SK-N-SH treated with all-trans-retinoic acid at 6 μM for 48 hours (cell line): Measurements from ENCODE around the gene DNAL4.

Experiments used
- ATAC-seq: fragments of 200-7000 bp; cut with Tn5 transposase; 3 replicates; pipeline ENCODE4 v1.9.1; 2020; ENCODE audit warnings: mild to moderate bottlenecking, moderate library complexity
- ARNTL ChIP-seq: fragments of 450-650 bp; formaldehyde crosslinking; IDR thresholded peaks from 2 replicates; pipeline ENCODE4 v1.5.0; 2020; ENCODE audit warnings: low read depth, mild to moderate bottlenecking, moderate library complexity, borderline replicate concordance
- BACH2 ChIP-seq: fragments of 250-450 bp; sonication (Bioruptor Pico); IDR thresholded peaks from 2 replicates; pipeline ENCODE4 v1.9.0; 2021; ENCODE audit warnings: mild to moderate bottlenecking, borderline replicate concordance
- CSDC2 ChIP-seq: fragments of 250-450 bp; sonication (Bioruptor Pico); IDR thresholded peaks from 2 replicates; pipeline ENCODE4 v1.5.0; 2020; ENCODE audit warnings: mild to moderate bottlenecking, moderate library complexity
- ESRRG ChIP-seq: fragments of 250-450 bp; sonication (Bioruptor Pico); IDR thresholded peaks from 2 replicates; pipeline ENCODE4 v1.6.1; 2021; ENCODE audit warnings: mild to moderate bottlenecking
- GLIS3 ChIP-seq: fragments of 250-450 bp; sonication (Bioruptor Pico); IDR thresholded peaks from 2 replicates; pipeline ENCODE4 v1.5.0; 2020; ENCODE audit warnings: mild to moderate bottlenecking, moderate library complexity
- ISL1 ChIP-seq: fragments of 250-450 bp; sonication (Bioruptor Pico); IDR thresholded peaks from 2 replicates; pipeline ENCODE4 v2.1.2; 2022; ENCODE audit warnings: mild to moderate bottlenecking, moderate library complexity
- OSR1 ChIP-seq: fragments of 250-450 bp; sonication (Bioruptor Pico); IDR thresholded peaks from 2 replicates; pipeline ENCODE4 v1.8.0; 2022; ENCODE audit warnings: moderate library complexity, mild to moderate bottlenecking, inconsistent platforms
- PPARA ChIP-seq: fragments of 250-450 bp; sonication (Bioruptor Pico); IDR thresholded peaks from 2 replicates; pipeline ENCODE4 v1.5.0; 2020; ENCODE audit warnings: mild to moderate bottlenecking, borderline replicate concordance
- RARB ChIP-seq: fragments of 250-450 bp; sonication (Bioruptor Pico); IDR thresholded peaks from 2 replicates; pipeline ENCODE4 v1.8.0; 2021; ENCODE audit warnings: mild to moderate bottlenecking, moderate library complexity
- SNAI2 ChIP-seq: fragments of 250-450 bp; sonication (Bioruptor Pico); IDR thresholded peaks from 2 replicates; pipeline ENCODE4 v1.5.0; 2020; ENCODE audit warnings: mild to moderate bottlenecking, moderate library complexity
- TCF4 ChIP-seq: fragments of 250-450 bp; sonication (Bioruptor Pico); IDR thresholded peaks from 2 replicates; pipeline ENCODE4 v1.8.0; 2021; ENCODE audit warnings: mild to moderate bottlenecking, moderate library complexity, borderline replicate concordance
- TOX ChIP-seq: fragments of 250-450 bp; sonication (Bioruptor Pico); IDR thresholded peaks from 2 replicates; pipeline ENCODE4 v1.8.0; 2021; ENCODE audit warnings: mild to moderate bottlenecking, moderate library complexity, borderline replicate concordance
- ZC3H10 ChIP-seq: fragments of 250-450 bp; sonication (Bioruptor Pico); IDR thresholded peaks from 2 replicates; pipeline ENCODE4 v1.5.1; 2021; ENCODE audit warnings: mild to moderate bottlenecking, moderate library complexity
- ZFP3 ChIP-seq: fragments of 250-450 bp; sonication (Bioruptor Pico); IDR thresholded peaks from 2 replicates; pipeline ENCODE4 v1.5.0; 2020; ENCODE audit warnings: mild to moderate bottlenecking, moderate library complexity
- ZNF565 ChIP-seq: fragments of 450-650 bp; formaldehyde crosslinking; conservative IDR thresholded peaks from 2 replicates; pipeline ENCODE4 v1.5.0; 2020; ENCODE audit warnings: low read depth, mild to moderate bottlenecking, moderate library complexity
- ZNF70 ChIP-seq: fragments of 450-650 bp; formaldehyde crosslinking; IDR thresholded peaks from 2 replicates; pipeline ENCODE4 v1.5.0; 2020; ENCODE audit warnings: mild to moderate bottlenecking, moderate library complexity
- ZNF8 ChIP-seq: fragments of 450-650 bp; formaldehyde crosslinking; IDR thresholded peaks from 2 replicates; pipeline ENCODE4 v1.5.0; 2020; ENCODE audit warnings: mild to moderate bottlenecking, moderate library complexity
- TF ChIP-seq, protein P1 (sequence below): fragments of 250-450 bp; sonication (Bioruptor Pico); IDR thresholded peaks from 2 replicates; pipeline ENCODE4 v1.5.0; 2020; ENCODE audit warnings: mild to moderate bottlenecking, moderate library complexity
- TF ChIP-seq, protein P2 (sequence below): fragments of 250-450 bp; sonication (Bioruptor Pico); IDR thresholded peaks from 2 replicates; pipeline ENCODE4 v1.5.1; 2021; ENCODE audit warnings: mild to moderate bottlenecking, moderate library complexity
- TF ChIP-seq, protein P3 (sequence below): fragments of 250-450 bp; sonication (Bioruptor Pico); IDR thresholded peaks from 2 replicates; pipeline ENCODE4 v1.8.0; 2021; ENCODE audit warnings: low read depth, mild to moderate bottlenecking, moderate library complexity, borderline replicate concordance

DNAL4 gene

DNA sequence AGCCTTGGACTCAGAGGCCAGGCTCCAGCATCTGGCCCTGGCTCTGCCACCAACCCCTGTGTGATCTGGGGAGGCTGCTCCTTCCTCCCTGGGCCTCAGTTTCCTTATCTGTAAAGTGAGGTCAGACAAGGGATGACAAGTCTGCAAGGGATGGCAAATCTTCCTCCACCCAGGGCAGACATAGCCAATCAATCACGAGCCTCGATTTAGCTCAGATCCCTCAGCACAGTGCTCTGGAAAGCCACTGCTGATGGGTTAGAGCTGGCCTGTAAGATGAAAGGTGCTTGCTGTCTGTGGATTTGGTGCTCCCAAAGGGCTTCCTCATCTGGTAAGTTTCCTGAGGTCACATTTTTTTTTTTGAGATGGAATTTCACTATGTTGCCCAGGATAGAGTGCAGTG lies 29.7 kb upstream of the DNAL4 start:
- no peak for ATAC-seq
- TF ChIP-seq, protein P1, sequence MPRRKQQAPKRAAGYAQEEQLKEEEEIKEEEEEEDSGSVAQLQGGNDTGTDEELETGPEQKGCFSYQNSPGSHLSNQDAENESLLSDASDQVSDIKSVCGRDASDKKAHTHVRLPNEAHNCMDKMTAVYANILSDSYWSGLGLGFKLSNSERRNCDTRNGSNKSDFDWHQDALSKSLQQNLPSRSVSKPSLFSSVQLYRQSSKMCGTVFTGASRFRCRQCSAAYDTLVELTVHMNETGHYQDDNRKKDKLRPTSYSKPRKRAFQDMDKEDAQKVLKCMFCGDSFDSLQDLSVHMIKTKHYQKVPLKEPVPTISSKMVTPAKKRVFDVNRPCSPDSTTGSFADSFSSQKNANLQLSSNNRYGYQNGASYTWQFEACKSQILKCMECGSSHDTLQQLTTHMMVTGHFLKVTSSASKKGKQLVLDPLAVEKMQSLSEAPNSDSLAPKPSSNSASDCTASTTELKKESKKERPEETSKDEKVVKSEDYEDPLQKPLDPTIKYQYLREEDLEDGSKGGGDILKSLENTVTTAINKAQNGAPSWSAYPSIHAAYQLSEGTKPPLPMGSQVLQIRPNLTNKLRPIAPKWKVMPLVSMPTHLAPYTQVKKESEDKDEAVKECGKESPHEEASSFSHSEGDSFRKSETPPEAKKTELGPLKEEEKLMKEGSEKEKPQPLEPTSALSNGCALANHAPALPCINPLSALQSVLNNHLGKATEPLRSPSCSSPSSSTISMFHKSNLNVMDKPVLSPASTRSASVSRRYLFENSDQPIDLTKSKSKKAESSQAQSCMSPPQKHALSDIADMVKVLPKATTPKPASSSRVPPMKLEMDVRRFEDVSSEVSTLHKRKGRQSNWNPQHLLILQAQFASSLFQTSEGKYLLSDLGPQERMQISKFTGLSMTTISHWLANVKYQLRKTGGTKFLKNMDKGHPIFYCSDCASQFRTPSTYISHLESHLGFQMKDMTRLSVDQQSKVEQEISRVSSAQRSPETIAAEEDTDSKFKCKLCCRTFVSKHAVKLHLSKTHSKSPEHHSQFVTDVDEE = no peak
- TF ChIP-seq PPARA (CRISPR knock-in tag) (no peak), ZC3H10 (no peak), TOX (CRISPR knock-in tag) (no peak), BACH2 (CRISPR knock-in tag) (no peak), RARB (CRISPR knock-in tag) (no peak)
- TF ChIP-seq, all 23 proteins: peak for 0

DNA sequence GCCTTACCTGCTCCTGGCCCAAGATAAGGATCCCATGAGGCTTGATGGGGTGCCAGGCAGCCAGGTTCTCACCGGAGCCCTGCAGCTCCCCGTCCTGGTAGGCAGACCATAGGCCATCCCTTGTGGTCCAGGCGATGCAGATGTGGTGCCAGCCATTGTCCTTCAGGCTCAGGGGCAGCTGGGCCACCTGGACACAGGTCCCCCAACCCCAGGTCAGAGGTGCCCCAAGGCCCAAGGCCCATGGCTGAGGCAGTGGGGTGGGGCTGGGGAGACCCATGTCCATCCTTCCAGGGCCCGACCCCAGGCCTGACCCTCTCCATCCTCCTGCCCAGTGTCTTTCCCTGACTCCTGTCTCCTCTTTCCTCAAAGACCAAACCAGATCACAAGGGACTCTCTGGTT lies 29.1 kb upstream of the DNAL4 start:
- TF ChIP-seq PPARA (CRISPR knock-in tag) (no peak), BACH2 (CRISPR knock-in tag) (no peak), ISL1 (CRISPR knock-in tag) (no peak), SNAI2 (CRISPR knock-in tag) (no peak), ARNTL (no peak), ZFP3 (no peak), TOX (CRISPR knock-in tag) (no peak), OSR1 (CRISPR knock-in tag) (no peak), ZNF70 (no peak), ZC3H10 (no peak)

DNA sequence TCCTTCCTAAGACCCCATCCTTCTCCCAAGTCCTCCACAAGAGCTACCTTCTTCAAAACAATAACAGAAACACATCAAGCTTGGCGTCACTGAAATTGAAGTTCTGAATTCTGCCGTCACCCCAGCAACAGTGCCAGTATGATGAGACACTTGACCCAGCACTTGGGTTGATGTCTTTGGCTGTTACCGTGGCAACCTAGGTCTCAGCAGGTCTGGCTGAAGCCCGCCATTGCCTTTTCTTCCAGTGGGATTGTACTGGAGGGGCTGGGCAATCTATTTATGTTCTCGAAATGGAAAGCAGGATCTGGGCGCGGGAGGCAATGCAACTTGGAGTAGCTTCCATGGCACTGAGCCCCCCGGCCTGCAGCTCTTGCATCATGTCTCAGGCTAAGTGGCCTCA lies 26.1 kb upstream of the DNAL4 start:
- no peak for ATAC-seq
- TF ChIP-seq TOX (CRISPR knock-in tag) (no peak), ARNTL (no peak), CSDC2 (CRISPR knock-in tag) (no peak), ZNF8 (CRISPR knock-in tag) (no peak)
- TF ChIP-seq, protein P1 = no peak
- TF ChIP-seq, protein P2, sequence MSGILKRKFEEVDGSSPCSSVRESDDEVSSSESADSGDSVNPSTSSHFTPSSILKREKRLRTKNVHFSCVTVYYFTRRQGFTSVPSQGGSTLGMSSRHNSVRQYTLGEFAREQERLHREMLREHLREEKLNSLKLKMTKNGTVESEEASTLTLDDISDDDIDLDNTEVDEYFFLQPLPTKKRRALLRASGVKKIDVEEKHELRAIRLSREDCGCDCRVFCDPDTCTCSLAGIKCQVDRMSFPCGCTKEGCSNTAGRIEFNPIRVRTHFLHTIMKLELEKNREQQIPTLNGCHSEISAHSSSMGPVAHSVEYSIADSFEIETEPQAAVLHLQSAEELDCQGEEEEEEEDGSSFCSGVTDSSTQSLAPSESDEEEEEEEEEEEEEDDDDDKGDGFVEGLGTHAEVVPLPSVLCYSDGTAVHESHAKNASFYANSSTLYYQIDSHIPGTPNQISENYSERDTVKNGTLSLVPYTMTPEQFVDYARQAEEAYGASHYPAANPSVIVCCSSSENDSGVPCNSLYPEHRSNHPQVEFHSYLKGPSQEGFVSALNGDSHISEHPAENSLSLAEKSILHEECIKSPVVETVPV = no peak
- TF ChIP-seq, all 23 proteins: peak for 0

More for the DNA sequence above, 29.1 kb upstream of the DNAL4 start:
- no peak for ATAC-seq

DNA sequence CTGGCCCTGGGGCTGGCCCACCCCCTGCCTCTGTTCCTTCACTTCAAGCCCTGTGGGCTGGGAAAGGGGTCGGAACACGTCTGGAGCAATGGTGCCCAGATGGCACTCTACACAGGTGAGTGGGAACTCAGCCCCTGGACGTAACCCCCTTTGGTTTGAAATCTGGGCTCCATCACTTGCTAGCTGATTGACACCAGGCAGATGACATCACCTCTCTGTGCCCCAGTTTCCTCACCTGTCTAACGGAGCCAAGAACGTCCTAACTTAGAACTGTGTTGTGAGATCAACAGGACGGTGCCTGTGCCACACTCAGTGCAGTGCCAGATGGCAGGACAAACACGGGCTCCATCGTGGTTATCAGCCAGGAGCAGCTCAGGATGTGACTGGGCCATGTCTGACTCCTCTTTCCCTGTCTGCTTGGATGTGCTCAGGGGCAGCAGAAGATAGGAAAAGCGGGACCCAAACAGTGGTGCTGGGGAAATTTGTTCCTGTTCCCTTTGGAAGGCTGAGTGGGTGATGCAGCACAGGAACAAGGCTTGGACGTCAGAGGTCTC lies 25.5 kb upstream of the DNAL4 start:
- ATAC-seq = no peak
- TF ChIP-seq OSR1 (CRISPR knock-in tag) (no peak), GLIS3 (CRISPR knock-in tag) (no peak), ZFP3 (no peak), ZNF565 (CRISPR knock-in tag) (no peak)
- TF ChIP-seq, protein P3, sequence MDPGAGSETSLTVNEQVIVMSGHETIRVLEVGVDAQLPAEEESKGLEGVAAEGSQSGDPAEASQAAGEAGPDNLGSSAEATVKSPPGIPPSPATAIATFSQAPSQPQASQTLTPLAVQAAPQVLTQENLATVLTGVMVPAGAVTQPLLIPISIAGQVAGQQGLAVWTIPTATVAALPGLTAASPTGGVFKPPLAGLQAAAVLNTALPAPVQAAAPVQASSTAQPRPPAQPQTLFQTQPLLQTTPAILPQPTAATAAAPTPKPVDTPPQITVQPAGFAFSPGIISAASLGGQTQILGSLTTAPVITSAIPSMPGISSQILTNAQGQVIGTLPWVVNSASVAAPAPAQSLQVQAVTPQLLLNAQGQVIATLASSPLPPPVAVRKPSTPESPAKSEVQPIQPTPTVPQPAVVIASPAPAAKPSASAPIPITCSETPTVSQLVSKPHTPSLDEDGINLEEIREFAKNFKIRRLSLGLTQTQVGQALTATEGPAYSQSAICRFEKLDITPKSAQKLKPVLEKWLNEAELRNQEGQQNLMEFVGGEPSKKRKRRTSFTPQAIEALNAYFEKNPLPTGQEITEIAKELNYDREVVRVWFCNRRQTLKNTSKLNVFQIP = no peak

DNA sequence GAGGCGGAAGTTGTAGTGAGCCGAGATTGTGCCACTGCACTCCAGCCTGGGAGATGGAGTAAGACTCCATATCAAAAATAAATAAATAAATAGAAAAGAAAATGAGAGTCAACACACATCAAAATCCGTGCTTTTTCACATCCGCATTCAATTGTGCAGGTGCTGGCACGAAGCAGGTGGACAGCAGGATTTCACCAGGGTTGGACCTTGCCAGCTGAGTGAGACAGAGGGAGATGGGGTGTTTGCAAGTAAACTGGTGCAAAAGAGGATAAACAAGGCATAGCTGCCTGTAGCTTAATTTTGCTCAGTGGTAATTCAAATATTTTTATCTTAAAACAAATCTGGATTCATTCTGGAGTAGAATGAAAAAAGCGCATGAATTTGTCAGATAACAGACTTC lies 23.3 kb upstream of the DNAL4 start:
- ATAC-seq = no peak
- TF ChIP-seq ZNF565 (CRISPR knock-in tag) = no peak
- no peak for TF ChIP-seq GLIS3 (CRISPR knock-in tag)
- TF ChIP-seq CSDC2 (CRISPR knock-in tag) = no peak
- TF ChIP-seq ESRRG (CRISPR knock-in tag) = no peak
- no peak for TF ChIP-seq TCF4 (CRISPR knock-in tag)
- TF ChIP-seq, protein P1 = no peak
- TF ChIP-seq, protein P3 = no peak
